H1 (cell line): ENCODE results near the gene RBMS1. TPM values are rescaled to one million over a fixed set of nuclear protein-coding genes. Genes with fewer than 3 reads are reported as not detected.

ENCODE experiments used
- CTCF ChIA-PET: fragments of 300-600 bp; sonication (Branson Sonifier 250); formaldehyde crosslinking; loops from one replicate; lab custom pipeline; 2021; ENCODE audit not compliant: partially characterized antibody; lab: Charles Lee
- POLR2A ChIA-PET: fragments of 300-600 bp; sonication (Branson Sonifier 250); formaldehyde crosslinking; loops from one replicate; lab custom pipeline; 2021; ENCODE audit warnings: inconsistent platforms; ENCODE audit not compliant: partially characterized antibody; lab: Charles Lee
- DNase-seq, 2 experiments: peaks; one replicate each; pipeline versions ENCODE4 v3.0.0 to v3.0.0-alpha.2; 2010 to 2022; ENCODE audit warnings: low spot score in 2 of 2, low read depth in 1 of 2, mixed read lengths in 1 of 2
- FAIRE-seq: peaks from 2 replicates; lab custom pipeline; 2011; peaks lifted over from hg19 to GRCh38; lab: Jason Lieb, UNC
- H2AFZ ChIP-seq: 2 replicates; pipeline ENCODE4 v1.8.1; 2012; ENCODE audit warnings: low read length, inconsistent platforms
- H2AK5ac ChIP-seq: 2 replicates; pipeline ENCODE4 v1.6.1; 2013; ENCODE audit warnings: low read depth, low read length
- H2BK120ac ChIP-seq: replicated peaks from 2 replicates; pipeline ENCODE3; 2013; ENCODE audit warnings: low read depth, low read length, inconsistent platforms
- H2BK12ac ChIP-seq: 2 replicates; pipeline ENCODE4 v1.6.1; 2013; ENCODE audit warnings: low read depth, low read length
- H2BK15ac ChIP-seq: 2 replicates; pipeline ENCODE4 v1.6.1; 2013; ENCODE audit warnings: low read length
- H2BK20ac ChIP-seq: 2 replicates; pipeline ENCODE4 v1.6.1; 2013; ENCODE audit warnings: low read length
- H2BK5ac ChIP-seq: 2 replicates; pipeline ENCODE4 v1.6.1; 2013; ENCODE audit warnings: low read depth, low read length
- H3K14ac ChIP-seq: 2 replicates; pipeline ENCODE4 v1.6.1; 2013; ENCODE audit warnings: inconsistent platforms; ENCODE audit not compliant: insufficient read length
- H3K18ac ChIP-seq: 2 replicates; pipeline ENCODE4 v1.6.1; 2013; ENCODE audit warnings: low read length; ENCODE audit errors: extremely low read depth
- H3K23ac ChIP-seq: 2 replicates; pipeline ENCODE4 v1.6.1; 2013; ENCODE audit warnings: inconsistent platforms; ENCODE audit not compliant: insufficient read length
- H3K23me2 ChIP-seq: 2 replicates; pipeline ENCODE4 v1.6.1; 2013; ENCODE audit warnings: low read depth, low read length
- H3K27ac ChIP-seq: 2 replicates; pipeline ENCODE4 v1.6.1; 2011; ENCODE audit warnings: low read depth, low read length, inconsistent platforms
- H3K27me3 ChIP-seq, 4 experiments: replicated peaks in 1 of 4; 1 replicate in 1 of 4; 2 replicates in 3 of 4; pipeline versions ENCODE4 v1.6.1 to v1.8.1; 2011 to 2013; ENCODE audit warnings: low read length in 3 of 4, mild to moderate bottlenecking in 3 of 4, inconsistent platforms in 2 of 4, mixed read lengths in 2 of 4, moderate library complexity in 1 of 4; ENCODE audit not compliant: control insufficient read depth in 3 of 4, insufficient read depth in 3 of 4; ENCODE audit errors: extremely low read depth in 1 of 4
- H3K36me3 ChIP-seq, 4 experiments: 2 replicates each; pipeline versions ENCODE4 v1.6.1 to v1.8.1; 2011 to 2013; ENCODE audit warnings: mild to moderate bottlenecking in 4 of 4, low read length in 3 of 4, moderate library complexity in 2 of 4, control low read depth in 1 of 4, inconsistent platforms in 1 of 4; ENCODE audit not compliant: insufficient read depth in 4 of 4, control insufficient read depth in 2 of 4
- H3K4ac ChIP-seq: replicated peaks from 2 replicates; pipeline ENCODE3; 2013; ENCODE audit warnings: low read length, low read depth, mixed read lengths, inconsistent platforms; ENCODE audit not compliant: insufficient read length
- H3K4me1 ChIP-seq, 4 experiments: replicated peaks in 1 of 4; 1 replicate in 1 of 4; 2 replicates in 3 of 4; pipeline versions ENCODE4 v1.6.1 to v1.8.1; 2011 to 2013; ENCODE audit warnings: low read length in 3 of 4, inconsistent platforms in 2 of 4, mixed read lengths in 1 of 4; ENCODE audit not compliant: insufficient read depth in 4 of 4, control insufficient read depth in 3 of 4
- H3K4me2 ChIP-seq, 2 experiments: 2 replicates each; pipeline versions ENCODE4 v1.6.1 to v1.8.1; 2011 to 2013; ENCODE audit warnings: low read depth in 2 of 2, low read length in 2 of 2, control low read depth in 1 of 2, inconsistent platforms in 1 of 2, mild to moderate bottlenecking in 1 of 2; ENCODE audit not compliant: insufficient read depth in 1 of 2
- H3K4me3 ChIP-seq, 4 experiments: fragments of 200-600, 300-600 bp in 1 of 4; sonication (generic), shearing (Covaris generic), sonication (Bioruptor Twin) in 1 of 4; 2 replicates each; pipeline versions ENCODE4 v1.5.1 to v1.8.1; 2011 to 2016; ENCODE audit warnings: low read length in 4 of 4, low read depth in 3 of 4, control low read depth in 2 of 4, inconsistent platforms in 2 of 4, mild to moderate bottlenecking in 2 of 4, mixed read lengths in 1 of 4, moderate library complexity in 1 of 4; ENCODE audit not compliant: insufficient read depth in 2 of 4; ENCODE audit errors: extremely low read depth in 1 of 4
- H3K56ac ChIP-seq: replicated peaks from 2 replicates; pipeline ENCODE3; 2013; ENCODE audit warnings: low read depth, mild to moderate bottlenecking, mixed read lengths, low read length, inconsistent platforms; ENCODE audit not compliant: insufficient read length
- H3K79me1 ChIP-seq: 2 replicates; pipeline ENCODE4 v1.6.1; 2013; ENCODE audit warnings: low read depth, low read length, control low read depth
- H3K79me2 ChIP-seq, 2 experiments: 2 replicates each; pipeline versions ENCODE4 v1.6.1 to v1.8.1; 2012 to 2013; ENCODE audit warnings: low read length in 2 of 2, mild to moderate bottlenecking in 2 of 2, inconsistent platforms in 1 of 2; ENCODE audit not compliant: insufficient read depth in 2 of 2, control insufficient read depth in 1 of 2
- H3K9ac ChIP-seq, 4 experiments: replicated peaks in 1 of 4; 1 replicate in 1 of 4; 2 replicates in 3 of 4; pipeline versions ENCODE4 v1.6.1 to v1.8.1; 2011 to 2013; ENCODE audit warnings: low read depth in 3 of 4, low read length in 3 of 4, control low read depth in 2 of 4, mild to moderate bottlenecking in 2 of 4, moderate library complexity in 2 of 4, inconsistent platforms in 1 of 4; ENCODE audit errors: extremely low read depth in 1 of 4
- H3K9me3 ChIP-seq, 2 experiments: 2 replicates each; pipeline versions ENCODE4 v1.6.1 to v1.8.1; 2012 to 2013; ENCODE audit warnings: mild to moderate bottlenecking in 2 of 2, moderate library complexity in 2 of 2, control low read depth in 1 of 2, inconsistent platforms in 1 of 2, low read depth in 1 of 2, low read length in 1 of 2, mixed read lengths in 1 of 2; ENCODE audit not compliant: insufficient read depth in 2 of 2
- H4K20me1 ChIP-seq, 2 experiments: replicated peaks in 1 of 2; 2 replicates each; pipeline versions ENCODE3 to v1.8.1; 2011 to 2013; ENCODE audit warnings: inconsistent platforms in 2 of 2, low read length in 2 of 2, mild to moderate bottlenecking in 1 of 2; ENCODE audit not compliant: insufficient read depth in 2 of 2, control insufficient read depth in 1 of 2
- H4K5ac ChIP-seq: 2 replicates; pipeline ENCODE4 v1.6.1; 2013; ENCODE audit warnings: low read length, low read depth, mixed read lengths, inconsistent platforms; ENCODE audit not compliant: insufficient read length
- H4K8ac ChIP-seq: 2 replicates; pipeline ENCODE4 v1.8.0; 2013; ENCODE audit warnings: mild to moderate bottlenecking, moderate library complexity, low read length, inconsistent platforms; ENCODE audit not compliant: insufficient read depth; ENCODE audit errors: extremely low read depth
- H4K91ac ChIP-seq: replicated peaks from 2 replicates; pipeline ENCODE3; 2013; ENCODE audit warnings: low read length, mixed read lengths, inconsistent platforms; ENCODE audit not compliant: insufficient read length
- ASH2L ChIP-seq: fragments of 200-600, 300-600 bp; sonication (generic); IDR thresholded peaks from one replicate; pipeline ENCODE4 v1.7.1; 2017; ENCODE audit warnings: low read length
- MAFK ChIP-seq: IDR thresholded peaks from 2 replicates; pipeline ENCODE4 v1.6.1; 2012; ENCODE audit warnings: low read depth, mild to moderate bottlenecking, improper control_type of control experiment, low read length
- NRF1 ChIP-seq: IDR thresholded peaks from 2 replicates; pipeline ENCODE4 v1.6.1; 2011; ENCODE audit warnings: mild to moderate bottlenecking, low read depth, low read length, improper control_type of control experiment
- PHF8 ChIP-seq: fragments of 200-600 bp; sonication (generic); conservative IDR thresholded peaks from 2 replicates; pipeline ENCODE4 v1.7.1; 2012; ENCODE audit warnings: low read depth, mild to moderate bottlenecking, inconsistent platforms, low read length, moderate library complexity
- SIRT6 ChIP-seq: IDR thresholded peaks from one replicate; pipeline ENCODE4 v1.7.1; 2012; ENCODE audit warnings: low read length, inconsistent platforms
- SIX5 ChIP-seq: IDR thresholded peaks from 2 replicates; pipeline ENCODE4 v1.6.1; 2011; ENCODE audit warnings: mild to moderate bottlenecking, low read depth, low read length
- WGBS, 2 experiments: shearing (Covaris generic) in 1 of 2; methylation state at CpG; one replicate each; pipeline versions ENCODE4 v1.1.6 to v1.1.7; 2013 to 2015; ENCODE audit warnings: low lambda C conversion rate in 2 of 2, mixed read lengths in 2 of 2, inconsistent platforms in 1 of 2, low coverage in 1 of 2, missing lambda C conversion rate in 1 of 2; ENCODE audit not compliant: insufficient replicate concordance in 2 of 2, insufficient coverage in 1 of 2, insufficient read length in 1 of 2; ENCODE audit errors: extremely low coverage in 1 of 2, missing lambda C conversion rate in 1 of 2; 5-methylcytosine and 5-hydroxymethylcytosine counted together
- polyA plus RNA-seq, 7 experiments: library from polyadenylated mRNA; depleted of rRNA in 3 of 7; stranded (reverse) in 5 of 7; unstranded in 2 of 7; fragments of >200 nt in 5 of 7; fragments of 200-250 nt in 2 of 7; gene quantifications; 1 replicate in 5 of 7; 2 replicates in 1 of 7; 4 replicates in 1 of 7; pipeline versions ENCODE4 v1.2.1 to v1.2.3, GENCODE V29; 2011 to 2013; ENCODE audit warnings: missing spikeins in 2 of 7, mixed read lengths in 2 of 7
- total RNA-seq: library from RNA; stranded (reverse); fragmentation: NEBNext Ultra II Directional; extraction: Animal tissue kit (Norgen Biotek cat#: 25700); gene quantifications from 2 replicates; pipeline ENCODE4 v1.2.1, GENCODE V29; 2021

Gene RBMS1
- total and polyA plus RNA-seq, 2 of the 8 experiments (the other 6 are each of a cell fraction or from before 2014, with no cell fraction given): 53.7 to 60.0 TPM

GRCh38 chr2:160460333-160460731, 33.3 kb downstream of the RBMS1 start:
- no peak overlapping the region for H4K8ac ChIP-seq
- ChIA-PET POLR2A (no interaction called here), CTCF (interaction anchor here (0.5 to 1.4 kb wide), 3 partner anchors 77 to 510 kb away, joined by 3 to 4 read pairs (median 3); no protein-coding TSS in a partner anchor)
- H3K4me1 ChIP-seq: peaks cover 0 to 4% (median 0%) of the 10 kb centered on the region in 4 experiments; a peak in 1 of 7 replicates
- no peak overlapping the region for H3K18ac ChIP-seq
- H2AFZ ChIP-seq: no peak overlapping the region
- no peak overlapping the region for H2BK20ac ChIP-seq
- no peak overlapping the region for H2BK5ac ChIP-seq
- no peak overlapping the region for H3K4ac ChIP-seq
- no peaks in the 10 kb centered on the region; the same call in 1 of the 2 replicates for H3K79me1 ChIP-seq
- no peak overlapping the region for H3K4me3 ChIP-seq
- H3K9me3 ChIP-seq: no peaks in the 10 kb centered on the region
- DNase-seq: no peak
- no peaks in the 10 kb centered on the region for H3K36me3 ChIP-seq
- WGBS, 2 experiments: 96% methylated on average over 4 of the region's 4 CpGs; no CpG with 5 or more reads in 1 of the 2 experiments
- H3K4me2 ChIP-seq: no peak overlapping the region
- H2BK120ac ChIP-seq: no peak overlapping the region
- H2BK12ac ChIP-seq: no peak overlapping the region; the same call in 1 of the 2 replicates
- H2BK15ac ChIP-seq: no peak overlapping the region
- H3K23me2 ChIP-seq: no peaks in the 10 kb centered on the region
- no peaks in the 10 kb centered on the region for H3K27me3 ChIP-seq
- H2AK5ac ChIP-seq: no peak overlapping the region
- H3K27ac ChIP-seq: no peak overlapping the region; the same call in 1 of the 2 replicates
- no peak overlapping the region for H3K56ac ChIP-seq
- no peak for FAIRE-seq
- no peak overlapping the region for H3K23ac ChIP-seq
- TF ChIP-seq SIRT6: no peak
- no peak for TF ChIP-seq NRF1
- no peak for TF ChIP-seq ASH2L
- TF ChIP-seq SIX5: no peak
- no peak for TF ChIP-seq MAFK
- no peak for TF ChIP-seq PHF8
- H4K5ac ChIP-seq: no peak overlapping the region
- H3K14ac ChIP-seq: no peak overlapping the region
- peaks cover 0 to 1% of the 10 kb centered on the region in 2 experiments for H4K20me1 ChIP-seq
- no peak overlapping the region for H4K91ac ChIP-seq
- H3K9ac ChIP-seq: no peak overlapping the region
- H3K79me2 ChIP-seq: peaks cover 0 to 48% of the 10 kb centered on the region in 2 experiments; a peak in 2 of 4 replicates
